ENCODE measurements around the gene ARHGEF38.

ARHGEF38 gene

GRCh38 chr4:105558277-105558676, 5.9 kb downstream of the ARHGEF38 start:
- Histone ChIP-seq H2AK5ac (ENCODE audit: low read length) (no peak overlapping the region), H3K36me3 (ENCODE audit: control insufficient read depth in 1 of 2, insufficient read depth in 2 of 2, low read length in 2 of 2) (no peaks in the 10 kb centered on the region), H3K4me3 (ENCODE audit: low read depth, low read length) (no peak overlapping the region), H3K4me1 (ENCODE audit: control insufficient read depth in 1 of 2, insufficient read depth in 2 of 2, low read length in 2 of 2) (peaks cover 0 to 4% of the 10 kb centered on the region in 2 experiments), H2BK12ac (ENCODE audit: low read length) (no peak overlapping the region), H2AFZ (ENCODE audit: insufficient read depth, low read length, poor library complexity) (no peak overlapping the region), H2BK5ac (ENCODE audit: low read depth, low read length, poor library complexity) (no peak overlapping the region), H3K27me3 (ENCODE audit: insufficient read depth, low read length) (no peaks in the 10 kb centered on the region), H4K12ac (ENCODE audit: low read depth, low read length) (no peak overlapping the region), H3K18ac (ENCODE audit: low read length) (no peak overlapping the region), H3K23ac (ENCODE audit: low read length) (no peak overlapping the region), H3K79me2 (ENCODE audit: control insufficient read depth, insufficient read depth, low read length, poor library complexity) (no peaks in the 10 kb centered on the region), H3K9ac (ENCODE audit: low read length) (no peak overlapping the region), H3K79me1 (ENCODE audit: low read length) (peaks cover 2% of the 10 kb centered on the region), H3K14ac (ENCODE audit: low read length) (no peak overlapping the region), H4K91ac (ENCODE audit: low read depth, low read length) (no peak overlapping the region), H4K8ac (ENCODE audit: low read depth, low read length) (no peak overlapping the region), H3K9me3 (ENCODE audit: insufficient read depth, low read depth, low read length) (no peaks in the 10 kb centered on the region), H3K27ac (ENCODE audit: low read depth, low read length) (no peak overlapping the region), H2BK120ac (ENCODE audit: insufficient read depth, low read length, poor library complexity) (no peak overlapping the region), H3K4ac (ENCODE audit: low read depth, low read length) (no peak overlapping the region), H3K4me2 (ENCODE audit: low read length) (no peak overlapping the region)
- no CpG with 5 or more reads among the region's 3 CpGs for WGBS (ENCODE audit: extremely low coverage, insufficient coverage, insufficient read length)
- no peak for DNase-seq

- WGBS (ENCODE audit: extremely low coverage, insufficient coverage, insufficient read length), result no CpG with 5 or more reads among the region's 1 CpG
- no peak for DNase-seq
Measured at GRCh38 chr4:105560421-105560848, 8.0 kb downstream of the ARHGEF38 start.

GRCh38 chr4:105563352-105563751, 10.9 kb downstream of the ARHGEF38 start:
- no peak overlapping the region for H4K12ac ChIP-seq (ENCODE audit: low read depth, low read length)
- no peaks in the 10 kb centered on the region for H3K79me1 ChIP-seq (ENCODE audit: low read length)
- no peak for DNase-seq
- H3K4me1 ChIP-seq (ENCODE audit: control insufficient read depth in 1 of 2, insufficient read depth in 2 of 2, low read length in 2 of 2), result no peaks in the 10 kb centered on the region
- H4K8ac ChIP-seq (ENCODE audit: low read depth, low read length), result no peak overlapping the region
- WGBS (ENCODE audit: extremely low coverage, insufficient coverage, insufficient read length), result no CpG with 5 or more reads among the region's 1 CpG
- H3K27ac ChIP-seq (ENCODE audit: low read depth, low read length), result no peak overlapping the region
- no peak overlapping the region for H3K9ac ChIP-seq (ENCODE audit: low read length)
- H4K91ac ChIP-seq (ENCODE audit: low read depth, low read length), result no peak overlapping the region
- H3K4me3 ChIP-seq (ENCODE audit: low read depth, low read length), result no peak overlapping the region
- H2AK5ac ChIP-seq (ENCODE audit: low read length), result no peak overlapping the region
- no peaks in the 10 kb centered on the region for H3K79me2 ChIP-seq (ENCODE audit: control insufficient read depth, insufficient read depth, low read length, poor library complexity)
- H3K23ac ChIP-seq (ENCODE audit: low read length), result no peak overlapping the region
- H3K9me3 ChIP-seq (ENCODE audit: insufficient read depth, low read depth, low read length), result no peaks in the 10 kb centered on the region
- H3K36me3 ChIP-seq (ENCODE audit: control insufficient read depth in 1 of 2, insufficient read depth in 2 of 2, low read length in 2 of 2), result no peaks in the 10 kb centered on the region
- no peak overlapping the region for H3K14ac ChIP-seq (ENCODE audit: low read length)
- no peaks in the 10 kb centered on the region for H3K27me3 ChIP-seq (ENCODE audit: insufficient read depth, low read length)
- H3K4ac ChIP-seq (ENCODE audit: low read depth, low read length), result no peak overlapping the region
- H3K18ac ChIP-seq (ENCODE audit: low read length), result no peak overlapping the region
- no peak overlapping the region for H2BK12ac ChIP-seq (ENCODE audit: low read length)
- H2AFZ ChIP-seq (ENCODE audit: insufficient read depth, low read length, poor library complexity), result no peak overlapping the region
- H2BK120ac ChIP-seq (ENCODE audit: insufficient read depth, low read length, poor library complexity), result no peak overlapping the region
- H3K4me2 ChIP-seq (ENCODE audit: low read length), result no peak overlapping the region
- no peak overlapping the region for H2BK5ac ChIP-seq (ENCODE audit: low read depth, low read length, poor library complexity)

More at GRCh38 chr4:105560421-105560848, 8.0 kb downstream of the ARHGEF38 start:
- H3K4me1 ChIP-seq (ENCODE audit: control insufficient read depth in 1 of 2, insufficient read depth in 2 of 2, low read length in 2 of 2), result no peaks in the 10 kb centered on the region
- no peak overlapping the region for H4K12ac ChIP-seq (ENCODE audit: low read depth, low read length)
- no peak overlapping the region for H2BK5ac ChIP-seq (ENCODE audit: low read depth, low read length, poor library complexity)
- H3K4ac ChIP-seq (ENCODE audit: low read depth, low read length), result no peak overlapping the region
- no peak overlapping the region for H2BK12ac ChIP-seq (ENCODE audit: low read length)
- no peaks in the 10 kb centered on the region for H3K79me2 ChIP-seq (ENCODE audit: control insufficient read depth, insufficient read depth, low read length, poor library complexity)
- H2BK120ac ChIP-seq (ENCODE audit: insufficient read depth, low read length, poor library complexity), result no peak overlapping the region
- H3K27ac ChIP-seq (ENCODE audit: low read depth, low read length), result no peak overlapping the region
- no peak overlapping the region for H3K14ac ChIP-seq (ENCODE audit: low read length)
- H4K8ac ChIP-seq (ENCODE audit: low read depth, low read length), result no peak overlapping the region
- no peaks in the 10 kb centered on the region for H3K36me3 ChIP-seq (ENCODE audit: control insufficient read depth in 1 of 2, insufficient read depth in 2 of 2, low read length in 2 of 2)
- no peaks in the 10 kb centered on the region for H3K79me1 ChIP-seq (ENCODE audit: low read length)
- H3K27me3 ChIP-seq (ENCODE audit: insufficient read depth, low read length), result no peaks in the 10 kb centered on the region
- H3K23ac ChIP-seq (ENCODE audit: low read length), result no peak overlapping the region
- H3K4me3 ChIP-seq (ENCODE audit: low read depth, low read length), result no peak overlapping the region
- no peak overlapping the region for H3K4me2 ChIP-seq (ENCODE audit: low read length)
- H2AFZ ChIP-seq (ENCODE audit: insufficient read depth, low read length, poor library complexity), result no peak overlapping the region
- no peak overlapping the region for H2AK5ac ChIP-seq (ENCODE audit: low read length)
- H4K91ac ChIP-seq (ENCODE audit: low read depth, low read length), result no peak overlapping the region
- H3K18ac ChIP-seq (ENCODE audit: low read length), result no peak overlapping the region
- no peaks in the 10 kb centered on the region for H3K9me3 ChIP-seq (ENCODE audit: insufficient read depth, low read depth, low read length)
- H3K9ac ChIP-seq (ENCODE audit: low read length), result no peak overlapping the region

GRCh38 chr4:105568584-105568983, 16.2 kb downstream of the ARHGEF38 start:
- Histone ChIP-seq H3K18ac (ENCODE audit: low read length) (no peak overlapping the region), H4K91ac (ENCODE audit: low read depth, low read length) (no peak overlapping the region), H4K8ac (ENCODE audit: low read depth, low read length) (no peak overlapping the region), H2BK12ac (ENCODE audit: low read length) (no peak overlapping the region), H3K4me1 (ENCODE audit: control insufficient read depth in 1 of 2, insufficient read depth in 2 of 2, low read length in 2 of 2) (no peaks in the 10 kb centered on the region), H3K23ac (ENCODE audit: low read length) (no peak overlapping the region), H3K4me2 (ENCODE audit: low read length) (no peak overlapping the region), H3K4ac (ENCODE audit: low read depth, low read length) (no peak overlapping the region), H2AFZ (ENCODE audit: insufficient read depth, low read length, poor library complexity) (no peak overlapping the region), H3K14ac (ENCODE audit: low read length) (no peak overlapping the region), H3K79me1 (ENCODE audit: low read length) (no peaks in the 10 kb centered on the region), H3K79me2 (ENCODE audit: control insufficient read depth, insufficient read depth, low read length, poor library complexity) (no peaks in the 10 kb centered on the region), H2AK5ac (ENCODE audit: low read length) (no peak overlapping the region), H3K36me3 (ENCODE audit: control insufficient read depth in 1 of 2, insufficient read depth in 2 of 2, low read length in 2 of 2) (no peaks in the 10 kb centered on the region), H2BK120ac (ENCODE audit: insufficient read depth, low read length, poor library complexity) (no peak overlapping the region), H3K27ac (ENCODE audit: low read depth, low read length) (no peak overlapping the region), H3K4me3 (ENCODE audit: low read depth, low read length) (no peak overlapping the region), H2BK5ac (ENCODE audit: low read depth, low read length, poor library complexity) (no peak overlapping the region), H3K9ac (ENCODE audit: low read length) (no peak overlapping the region), H3K27me3 (ENCODE audit: insufficient read depth, low read length) (no peaks in the 10 kb centered on the region), H3K9me3 (ENCODE audit: insufficient read depth, low read depth, low read length) (no peaks in the 10 kb centered on the region), H4K12ac (ENCODE audit: low read depth, low read length) (no peak overlapping the region)
- WGBS (ENCODE audit: extremely low coverage, insufficient coverage, insufficient read length), result no CpG with 5 or more reads among the region's 1 CpG
- DNase-seq, result peak in 1 of 2 donors; percentile 7
